ENCODE measurements around the gene SPTSSA.

The SPTSSA gene

GRCh38 chr14:34457186-34457585 is 4.9 kb downstream of the SPTSSA start:
- no peak for FAIRE-seq
- TF ChIP-seq SPI1 (IDR thresholded peaks at IDR 0.05; ENCODE audit: low read depth, low read length) (no peak), POLR2AphosphoS5 (IDR thresholded peaks at IDR 0.05; ENCODE audit: low read depth, low read length) (no peak), PAX5 (IDR thresholded peaks at IDR 0.05; ENCODE audit: insufficient read depth, low read length, severe bottlenecking) (no peak), POLR2A (IDR thresholded peaks at IDR 0.05; ENCODE audit: low read depth, low read length) (no peak), TAF1 (IDR thresholded peaks at IDR 0.05; ENCODE audit: low read depth, low read length) (no peak), POU2F2 (IDR thresholded peaks at IDR 0.05; ENCODE audit: low read depth, low read length) (no peak)
- no peak for DNase-seq (ENCODE audit: insufficient read length, low spot score)

- TF ChIP-seq POLR2AphosphoS5 (IDR thresholded peaks at IDR 0.05; ENCODE audit: low read depth, low read length) = no peak
- no peak for TF ChIP-seq TAF1 (IDR thresholded peaks at IDR 0.05; ENCODE audit: low read depth, low read length)
- TF ChIP-seq POLR2A (IDR thresholded peaks at IDR 0.05; ENCODE audit: low read depth, low read length) = no peak
- FAIRE-seq (no peak), DNase-seq (ENCODE audit: insufficient read length, low spot score) (no peak)
Measured at GRCh38 chr14:34453226-34453625, 8.8 kb downstream of the SPTSSA start.

- TF ChIP-seq POLR2A (IDR thresholded peaks at IDR 0.05; ENCODE audit: low read depth, low read length) (no peak), TAF1 (IDR thresholded peaks at IDR 0.05; ENCODE audit: low read depth, low read length) (no peak), SPI1 (IDR thresholded peaks at IDR 0.05; ENCODE audit: low read depth, low read length) (no peak), POLR2AphosphoS5 (IDR thresholded peaks at IDR 0.05; ENCODE audit: low read depth, low read length) (no peak), PAX5 (IDR thresholded peaks at IDR 0.05; ENCODE audit: insufficient read depth, low read length, severe bottlenecking) (no peak), POU2F2 (IDR thresholded peaks at IDR 0.05; ENCODE audit: low read depth, low read length) (no peak)
- no peak for DNase-seq (ENCODE audit: insufficient read length, low spot score)
- FAIRE-seq = no peak
Measured at GRCh38 chr14:34452258-34452822, 9.7 kb downstream of the SPTSSA start.

GRCh38 chr14:34450958-34451357 is 11.1 kb downstream of the SPTSSA start:
- TF ChIP-seq POU2F2 (IDR thresholded peaks at IDR 0.05; ENCODE audit: low read depth, low read length) = no peak
- TF ChIP-seq POLR2AphosphoS5 (IDR thresholded peaks at IDR 0.05; ENCODE audit: low read depth, low read length) = no peak
- TF ChIP-seq TAF1 (IDR thresholded peaks at IDR 0.05; ENCODE audit: low read depth, low read length) = no peak
- TF ChIP-seq SPI1 (IDR thresholded peaks at IDR 0.05; ENCODE audit: low read depth, low read length) = no peak
- no peak for TF ChIP-seq POLR2A (IDR thresholded peaks at IDR 0.05; ENCODE audit: low read depth, low read length)
- no peak for TF ChIP-seq PAX5 (IDR thresholded peaks at IDR 0.05; ENCODE audit: insufficient read depth, low read length, severe bottlenecking)
- no peak for FAIRE-seq
- DNase-seq (ENCODE audit: insufficient read length, low spot score) = no peak

- FAIRE-seq (no peak), DNase-seq (ENCODE audit: insufficient read length, low spot score) (no peak)
- TF ChIP-seq POU2F2 (IDR thresholded peaks at IDR 0.05; ENCODE audit: low read depth, low read length) = no peak
Measured at GRCh38 chr14:34450542-34450915, 11.5 kb downstream of the SPTSSA start.

- DNase-seq (ENCODE audit: insufficient read length, low spot score) = no peak
- no peak for TF ChIP-seq PAX5 (IDR thresholded peaks at IDR 0.05; ENCODE audit: insufficient read depth, low read length, severe bottlenecking)
- no peak for TF ChIP-seq SPI1 (IDR thresholded peaks at IDR 0.05; ENCODE audit: low read depth, low read length)
- FAIRE-seq = no peak
Measured at GRCh38 chr14:34449819-34450541, 12.1 kb downstream of the SPTSSA start.

- no peak for TF ChIP-seq TAF1 (IDR thresholded peaks at IDR 0.05; ENCODE audit: low read depth, low read length)
- TF ChIP-seq POLR2A (IDR thresholded peaks at IDR 0.05; ENCODE audit: low read depth, low read length) = no peak
- TF ChIP-seq SPI1 (IDR thresholded peaks at IDR 0.05; ENCODE audit: low read depth, low read length) = no peak
- TF ChIP-seq POU2F2 (IDR thresholded peaks at IDR 0.05; ENCODE audit: low read depth, low read length) = no peak
- TF ChIP-seq POLR2AphosphoS5 (IDR thresholded peaks at IDR 0.05; ENCODE audit: low read depth, low read length) = no peak
- no peak for TF ChIP-seq PAX5 (IDR thresholded peaks at IDR 0.05; ENCODE audit: insufficient read depth, low read length, severe bottlenecking)
- DNase-seq (ENCODE audit: insufficient read length, low spot score) (no peak), FAIRE-seq (no peak)
Measured at GRCh38 chr14:34439090-34439489, 22.9 kb downstream of the SPTSSA start.

- no peak for FAIRE-seq
- no peak for DNase-seq (ENCODE audit: insufficient read length, low spot score)
- TF ChIP-seq POLR2AphosphoS5 (IDR thresholded peaks at IDR 0.05; ENCODE audit: low read depth, low read length) (no peak), TAF1 (IDR thresholded peaks at IDR 0.05; ENCODE audit: low read depth, low read length) (no peak), POLR2A (IDR thresholded peaks at IDR 0.05; ENCODE audit: low read depth, low read length) (no peak), POU2F2 (IDR thresholded peaks at IDR 0.05; ENCODE audit: low read depth, low read length) (no peak), PAX5 (IDR thresholded peaks at IDR 0.05; ENCODE audit: insufficient read depth, low read length, severe bottlenecking) (no peak), SPI1 (IDR thresholded peaks at IDR 0.05; ENCODE audit: low read depth, low read length) (no peak)
Measured at GRCh38 chr14:34438438-34438837, 23.6 kb downstream of the SPTSSA start.

GRCh38 chr14:34437729-34438080 is 24.3 kb downstream of the SPTSSA start:
- no peak for FAIRE-seq
- DNase-seq (ENCODE audit: insufficient read length, low spot score) = no peak
- TF ChIP-seq SPI1 (IDR thresholded peaks at IDR 0.05; ENCODE audit: low read depth, low read length) (no peak), TAF1 (IDR thresholded peaks at IDR 0.05; ENCODE audit: low read depth, low read length) (no peak), POLR2AphosphoS5 (IDR thresholded peaks at IDR 0.05; ENCODE audit: low read depth, low read length) (no peak), POU2F2 (IDR thresholded peaks at IDR 0.05; ENCODE audit: low read depth, low read length) (no peak), PAX5 (IDR thresholded peaks at IDR 0.05; ENCODE audit: insufficient read depth, low read length, severe bottlenecking) (no peak), POLR2A (IDR thresholded peaks at IDR 0.05; ENCODE audit: low read depth, low read length) (no peak)

GRCh38 chr14:34436960-34437728 is 24.9 kb downstream of the SPTSSA start:
- no peak for FAIRE-seq
- DNase-seq (ENCODE audit: insufficient read length, low spot score) = no peak
- TF ChIP-seq POLR2AphosphoS5 (IDR thresholded peaks at IDR 0.05; ENCODE audit: low read depth, low read length) (no peak), POLR2A (IDR thresholded peaks at IDR 0.05; ENCODE audit: low read depth, low read length) (no peak), PAX5 (IDR thresholded peaks at IDR 0.05; ENCODE audit: insufficient read depth, low read length, severe bottlenecking) (no peak), POU2F2 (IDR thresholded peaks at IDR 0.05; ENCODE audit: low read depth, low read length) (no peak), TAF1 (IDR thresholded peaks at IDR 0.05; ENCODE audit: low read depth, low read length) (no peak), SPI1 (IDR thresholded peaks at IDR 0.05; ENCODE audit: low read depth, low read length) (no peak)
